EH (cell line): ENCODE measurements around the gene KRT75.

Experiments used
- DNase-seq: peaks from one replicate; pipeline ENCODE4 v3.0.0-alpha.2; 2015; ENCODE audit warnings: low read depth

KRT75 gene

DNA sequence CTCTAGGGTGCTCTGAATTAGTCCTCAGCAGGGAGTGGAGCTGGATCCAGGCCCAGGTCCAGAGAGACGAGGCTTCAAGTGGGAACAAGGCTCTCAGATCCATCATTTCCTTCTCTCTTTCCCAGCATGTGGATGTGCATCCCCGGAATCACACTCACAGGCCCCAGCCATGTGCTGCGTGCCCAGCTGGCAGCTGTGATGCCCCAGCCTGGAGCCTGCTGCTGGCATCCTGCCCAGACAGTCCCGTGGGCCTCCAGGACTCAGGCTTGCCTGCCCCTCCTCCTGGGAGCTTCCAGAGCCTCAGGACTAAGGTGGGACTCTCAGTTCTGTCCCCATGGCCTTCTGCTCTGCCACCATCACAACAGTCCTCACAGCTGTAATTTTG is 42.6 kb downstream of the KRT75 start:
- DNase-seq: peak; percentile 25

DNA sequence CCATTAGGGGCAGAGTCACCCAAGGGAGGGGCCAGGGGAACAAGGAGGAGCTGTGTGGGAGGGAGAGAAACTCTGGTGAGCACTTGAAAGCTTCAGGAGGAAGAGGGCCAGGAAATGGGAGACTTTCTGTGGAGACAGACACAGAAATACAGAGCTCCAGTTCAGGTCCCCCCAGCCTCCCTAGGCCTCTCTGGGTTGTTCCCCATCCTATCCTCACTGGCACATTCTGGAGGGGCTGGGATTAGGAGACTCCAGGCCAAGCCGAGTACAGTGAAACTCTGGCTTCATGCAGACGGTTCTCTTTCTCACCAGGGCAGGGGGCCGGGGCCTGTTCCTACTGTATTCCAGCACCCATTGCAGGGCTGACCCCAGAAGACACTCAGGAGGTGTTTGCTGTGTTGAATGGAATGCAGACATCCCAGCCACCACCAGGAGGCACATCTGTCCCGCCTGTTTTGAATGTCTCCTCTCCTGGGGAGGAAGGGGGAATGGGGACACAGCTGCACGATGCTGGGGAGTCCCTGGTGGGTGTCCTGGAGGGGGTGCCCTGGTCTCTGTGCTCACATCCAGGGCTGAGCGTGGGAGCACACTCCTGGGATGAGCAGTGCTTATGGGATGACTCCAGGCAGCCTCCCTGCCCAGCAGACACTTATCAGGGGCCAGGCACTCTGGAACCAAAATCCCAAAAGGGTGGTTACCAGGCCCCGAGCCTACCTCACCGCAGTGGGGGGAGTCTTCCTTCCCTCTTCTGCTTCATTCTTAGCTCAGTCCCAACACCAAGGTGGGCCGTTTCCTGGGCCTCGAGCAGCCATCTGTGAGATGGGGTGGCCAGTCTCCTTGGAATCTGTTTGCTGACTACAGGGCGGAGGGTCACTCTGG is 43.2 kb downstream of the KRT75 start:
- DNase-seq: peak; percentile 54

DNA sequence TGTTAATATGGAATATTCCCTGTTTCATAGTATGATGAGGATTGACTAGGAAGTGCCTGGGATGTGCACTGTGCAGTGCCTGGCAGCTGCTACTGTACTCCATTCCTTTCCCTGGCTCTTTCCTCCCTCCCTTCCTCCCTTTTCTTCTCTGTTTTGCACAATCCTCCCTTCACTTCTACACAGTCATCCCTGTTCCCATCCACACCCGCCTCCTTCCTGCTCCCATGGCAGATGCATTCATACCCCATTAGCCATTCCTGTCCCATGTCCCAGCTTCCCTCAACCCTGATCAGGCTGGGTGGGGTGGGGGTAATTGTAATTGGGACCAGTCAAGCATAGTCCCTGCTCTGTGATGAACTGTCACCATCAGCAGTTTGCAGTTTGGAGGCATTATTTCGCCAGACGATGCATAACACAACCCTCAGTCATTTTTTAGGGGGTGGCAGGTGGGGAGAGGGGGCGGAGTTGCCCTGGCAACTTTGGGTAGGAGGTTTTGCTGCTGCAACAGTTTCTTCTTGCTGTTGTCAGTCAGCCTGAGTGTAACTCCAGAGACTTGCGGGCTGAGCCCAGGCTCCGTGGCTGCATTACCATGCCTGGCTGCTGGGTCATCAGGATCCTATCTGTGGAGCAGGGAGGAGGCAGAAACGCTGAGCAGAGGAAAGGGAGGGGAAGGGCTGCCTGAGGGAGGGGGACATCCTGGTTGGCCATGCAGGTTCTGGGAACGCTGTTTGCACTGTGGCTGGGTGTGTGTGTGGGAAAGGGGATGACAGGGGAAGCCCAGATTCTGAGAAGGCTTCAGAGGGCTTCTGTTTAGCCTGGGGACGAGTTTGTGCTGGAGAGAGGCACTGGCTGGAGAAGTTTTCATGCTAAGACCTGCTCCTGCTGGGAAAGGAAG is 44.6 kb downstream of the KRT75 start:
- peak; percentile 43 for DNase-seq

DNA sequence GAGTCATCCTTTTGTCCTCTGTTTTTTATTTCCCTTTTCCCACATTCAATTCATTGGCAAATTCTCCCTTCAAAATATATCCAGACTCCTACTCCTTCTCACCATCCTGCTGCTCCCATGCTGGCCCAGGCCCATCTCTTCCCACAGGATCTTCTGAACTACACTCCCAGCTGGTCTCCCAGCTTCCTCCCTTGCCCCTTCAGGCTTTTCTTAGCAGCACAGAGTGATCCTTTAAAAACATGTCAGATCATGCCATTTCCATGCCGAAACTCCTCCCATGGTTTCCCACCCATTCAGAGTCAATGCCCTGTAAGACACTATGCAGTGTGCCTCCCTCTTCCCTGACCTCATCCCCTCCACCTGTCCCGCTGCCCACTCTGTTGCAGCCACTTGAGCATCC is 46.3 kb downstream of the KRT75 start:
- no peak for DNase-seq

DNA sequence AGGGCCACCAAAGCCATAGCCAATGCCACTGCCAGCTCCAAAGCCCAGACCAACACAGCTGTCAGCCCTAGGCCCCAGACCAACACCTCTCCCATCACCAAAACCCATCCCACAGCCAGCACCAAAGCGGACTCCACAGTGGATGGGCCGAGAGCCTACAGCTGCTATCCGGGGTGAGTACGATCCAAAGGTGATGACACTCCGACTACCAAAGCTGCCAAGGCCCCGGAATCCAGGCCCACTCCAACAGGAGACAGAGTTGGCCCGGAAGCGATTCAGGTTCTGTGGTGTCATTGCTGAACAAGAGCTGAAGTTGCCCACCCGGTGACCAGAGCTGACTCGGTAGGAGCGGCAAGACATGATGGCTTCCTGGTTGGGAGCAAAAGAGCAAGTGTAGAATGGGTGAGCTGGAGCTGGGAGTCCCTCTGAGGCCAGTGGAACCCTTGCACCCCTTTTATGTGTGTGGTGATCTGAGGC is 48.9 kb downstream of the KRT75 start, which contains the start of gene KRT84:
Gene KRT84 (minus strand): TSS at position 427 of the 477 bp plus-strand sequence. CDS start 67 bp downstream, at position 360.
- no peak for DNase-seq

DNA sequence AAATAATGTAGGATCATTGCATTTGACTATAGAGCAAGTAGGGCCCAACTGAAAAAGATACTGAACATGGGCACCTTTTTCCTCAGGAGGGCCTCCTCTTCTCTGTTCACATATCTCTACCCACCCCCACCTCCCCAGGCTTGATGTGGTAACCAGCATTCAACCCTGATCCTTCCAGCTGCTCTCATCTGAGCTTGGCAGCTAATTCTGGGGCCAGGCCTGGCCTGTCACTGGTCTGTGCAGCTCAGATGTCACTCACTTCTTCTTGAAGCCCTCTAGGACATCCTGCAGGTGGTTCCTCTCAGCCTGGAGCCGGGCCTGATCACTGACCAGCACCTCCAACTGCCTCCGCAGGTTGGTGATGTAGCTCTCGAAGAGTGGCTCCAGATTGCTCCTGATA is 50.8 kb downstream of the KRT75 start:
- DNase-seq: no peak

DNA sequence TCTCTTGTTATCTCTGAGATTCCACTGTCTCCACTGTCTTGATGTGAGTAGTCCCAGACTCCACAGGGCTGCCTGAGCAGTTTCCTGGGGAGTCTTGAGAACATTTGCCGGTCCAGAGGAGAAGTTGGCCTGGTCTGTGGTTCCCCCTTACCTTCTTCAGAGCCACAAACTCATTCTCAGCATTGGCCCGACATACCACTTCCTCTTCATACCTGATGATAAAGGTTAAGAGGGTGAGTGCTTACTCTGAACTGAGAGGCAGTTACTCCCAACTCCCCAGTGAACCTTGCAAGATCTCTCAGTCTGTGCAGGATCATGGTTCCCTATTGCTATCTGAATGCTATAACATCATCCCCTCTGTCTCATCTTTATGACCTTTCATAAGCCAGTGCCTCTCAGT is 51.3 kb downstream of the KRT75 start:
- no peak for DNase-seq

DNA sequence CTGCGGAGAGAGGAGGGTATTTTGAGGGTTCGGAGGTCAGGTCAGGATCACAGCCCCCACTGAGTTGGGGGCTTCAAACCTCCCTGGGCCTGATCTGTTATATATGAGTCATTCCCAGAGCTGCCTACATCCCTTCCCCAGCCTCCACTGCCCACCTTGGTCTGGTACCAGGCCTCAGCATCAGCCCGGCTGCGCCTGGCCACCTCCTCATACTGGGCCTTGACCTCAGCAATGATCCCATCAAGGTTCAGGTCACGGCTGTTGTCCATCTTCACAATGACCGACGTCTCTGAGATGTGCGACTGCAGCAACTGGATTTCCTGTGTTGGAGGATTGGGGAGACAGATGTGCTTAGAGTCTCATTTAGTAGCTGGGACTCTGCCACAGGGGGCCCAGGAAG is 53.0 kb downstream of the KRT75 start:
- DNase-seq: no peak

DNA sequence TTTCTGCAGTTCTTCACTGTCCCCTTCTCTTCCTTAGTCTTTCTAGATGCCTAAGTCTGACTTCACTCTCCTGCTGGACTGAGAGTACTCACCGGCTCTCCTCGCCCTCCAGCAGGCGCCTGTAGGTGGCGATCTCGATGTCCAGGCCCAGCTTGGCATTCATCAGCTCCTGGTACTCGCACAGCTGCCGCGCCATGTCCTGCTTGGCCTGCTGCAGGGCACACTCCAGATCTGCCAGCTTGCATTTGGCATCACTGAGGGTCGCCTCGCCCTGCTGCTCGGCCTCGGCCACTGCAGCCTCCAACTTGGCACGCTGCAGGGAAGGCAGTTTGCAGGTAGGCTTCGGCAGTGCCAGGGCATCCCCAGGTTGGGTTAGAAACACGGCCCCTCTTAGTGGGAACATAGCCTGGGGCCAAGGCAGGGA is 53.9 kb downstream of the KRT75 start:
- peak; percentile 52 for DNase-seq

DNA sequence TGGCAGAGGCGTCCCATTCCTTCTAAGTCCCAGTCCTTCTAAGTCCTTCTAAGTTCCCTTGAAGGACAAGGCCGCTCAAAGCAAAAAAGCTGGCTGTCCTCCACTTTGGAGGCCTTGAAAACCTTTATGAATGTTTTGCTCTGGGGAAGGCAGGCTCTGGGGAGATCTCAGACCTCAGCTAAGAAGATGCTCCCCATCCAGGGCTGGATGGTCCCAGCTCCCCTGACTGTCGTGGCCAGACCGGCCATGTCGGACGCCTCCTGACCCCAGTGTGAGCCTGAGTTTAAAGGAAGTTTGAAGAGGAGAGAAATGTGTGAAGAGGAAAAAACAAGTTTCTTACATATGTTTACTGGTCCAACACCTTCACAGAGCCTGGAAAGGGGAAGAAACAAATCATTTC is 54.6 kb downstream of the KRT75 start:
- DNase-seq: no peak

DNA sequence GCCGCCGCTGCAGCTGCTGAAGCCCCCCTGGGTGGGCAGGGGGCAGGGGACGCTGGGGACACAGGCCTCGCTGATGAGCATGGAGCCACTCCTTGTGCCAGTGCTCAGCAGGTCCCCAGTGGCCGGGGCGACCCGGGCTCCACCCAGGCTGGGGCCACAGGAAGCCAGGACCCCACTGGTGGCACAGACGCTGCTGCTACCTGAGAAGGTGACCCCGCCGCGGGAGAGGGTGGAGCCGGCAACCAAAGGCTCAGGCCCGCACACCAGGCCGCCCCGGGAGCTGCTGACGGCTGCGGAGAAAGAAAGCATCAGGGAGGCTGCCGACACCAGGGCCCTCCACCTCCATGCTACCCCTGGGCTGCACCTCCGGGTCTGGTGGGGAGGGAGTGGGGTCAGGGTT is 56.1 kb downstream of the KRT75 start:
- no peak for DNase-seq

DNA sequence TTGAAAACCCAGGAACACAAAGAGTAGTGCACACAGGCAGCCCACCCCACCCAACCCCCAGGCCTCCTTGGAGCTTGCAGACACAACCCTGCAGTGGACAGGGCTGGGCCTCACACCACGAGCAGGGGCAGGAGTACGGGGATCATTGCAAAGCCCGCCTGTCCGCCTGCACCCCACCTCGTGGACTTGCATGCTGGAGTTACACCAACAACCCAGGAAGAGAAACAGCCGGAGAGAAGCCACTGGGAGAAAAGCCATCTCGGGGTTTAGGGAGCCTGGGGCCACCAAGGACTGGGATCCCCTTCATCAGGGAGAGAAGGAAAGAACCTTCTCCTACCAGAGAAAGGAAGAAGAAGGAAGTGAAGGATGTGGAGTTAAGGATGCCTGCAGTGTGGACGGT is 56.9 kb downstream of the KRT75 start:
- DNase-seq: no peak
